Head of caudate nucleus (tissue), 42 donors: ENCODE measurements around the gene MRAS.

ENCODE experiments used
- DNase-seq, 42 donors: peaks; one replicate each; pipeline versions ENCODE4 v3.0.0 to v3.0.0-alpha.2; 2020 to 2021; ENCODE audit warnings: mixed read lengths in 7 of 42
- intact Hi-C: fragments of 100-400 bp; cut with DNase I; formaldehyde crosslinking; loops from one replicate; pipeline ENCODE4 v1.15.0; 2022

The MRAS gene

DNA sequence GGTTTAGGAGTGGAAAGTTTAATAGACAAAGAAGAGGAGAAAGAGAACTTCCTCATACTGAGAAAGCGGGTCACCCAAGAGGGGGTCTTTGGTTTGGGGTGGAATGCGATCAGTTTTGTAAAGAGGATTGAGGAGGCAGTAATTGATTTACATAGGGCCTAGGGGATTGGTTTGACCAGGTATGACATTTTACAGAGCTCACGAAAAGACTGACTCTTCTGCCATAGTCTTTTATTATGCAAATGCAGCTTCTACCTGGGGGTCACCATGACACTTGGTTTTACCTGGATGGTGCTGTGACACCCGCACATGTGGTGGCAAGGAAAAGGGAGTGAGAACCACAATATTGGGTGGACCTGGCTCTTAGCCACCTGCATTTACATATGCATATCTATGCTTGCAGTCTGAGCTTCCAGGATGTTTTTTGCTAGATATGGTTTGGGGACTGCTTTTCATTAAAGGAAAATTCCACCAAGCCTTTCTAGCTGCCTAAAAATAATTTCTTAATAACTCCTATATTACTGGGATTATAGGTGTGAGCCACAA, 11.9 kb upstream of the MRAS start:
- DNase-seq: no peak
- intact Hi-C loops: no loop called here

DNA sequence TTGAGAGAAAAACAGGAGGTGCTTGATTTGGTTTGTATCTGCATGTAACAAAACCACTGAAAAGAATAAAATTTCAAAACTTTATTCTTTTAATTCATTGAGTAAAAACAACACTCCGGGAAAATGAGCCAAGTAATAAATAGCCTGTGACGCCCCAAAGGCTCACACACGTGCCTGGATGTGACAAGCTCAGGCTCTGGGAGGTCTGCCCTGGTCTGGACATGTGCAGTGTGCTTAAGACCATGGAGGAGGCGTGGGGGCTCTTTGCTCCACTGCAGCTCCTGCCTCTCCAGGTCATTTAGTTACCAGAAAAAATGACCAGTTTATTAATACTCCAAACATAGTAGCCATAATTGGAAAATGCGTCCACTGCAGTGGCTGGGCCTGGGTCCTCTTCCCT, 10.1 kb upstream of the MRAS start:
- intact Hi-C loops: no loop called here

DNA sequence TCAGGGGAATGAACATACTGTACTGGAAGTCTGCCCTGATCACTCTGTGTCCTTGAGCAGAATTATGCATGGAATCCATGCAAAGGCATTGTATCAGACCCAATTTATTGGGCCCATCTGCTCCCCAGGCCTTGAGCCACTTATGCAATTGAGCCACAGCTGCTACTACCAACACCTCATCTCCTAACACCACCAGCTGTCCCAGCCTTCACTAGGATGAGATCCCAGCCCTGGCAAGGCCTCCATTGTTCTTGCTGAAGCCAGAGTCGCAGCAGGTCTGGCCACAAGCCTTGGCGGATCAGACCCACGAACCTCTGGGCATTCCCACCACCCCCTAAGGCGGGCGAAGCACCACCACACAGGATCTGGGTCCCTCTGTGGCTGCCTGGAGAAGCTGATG, 9.6 kb upstream of the MRAS start:
- DNase-seq: no peak
- intact Hi-C loops: no loop called here

More for the DNA sequence above, 10.1 kb upstream of the MRAS start:
- peak in 1 of 42 donors; percentile 19 for DNase-seq

DNA sequence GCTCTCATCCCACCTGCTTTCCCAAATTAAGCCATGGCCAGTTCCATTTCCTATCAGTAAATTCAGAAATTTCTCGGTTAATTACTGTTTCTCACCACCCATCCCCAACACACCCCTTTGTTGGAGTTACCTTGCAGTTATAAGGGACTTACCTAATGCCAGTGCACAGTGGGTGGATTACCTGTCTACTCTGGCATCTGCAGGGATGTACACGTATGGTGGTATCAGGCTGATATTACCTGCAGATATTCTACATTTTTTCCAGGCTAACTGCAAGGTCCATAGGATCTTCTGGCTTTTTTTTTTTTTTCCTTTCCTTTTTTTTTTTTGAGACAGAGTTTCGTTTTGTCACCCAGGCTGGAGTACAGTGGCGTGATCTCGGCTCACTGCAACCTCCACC, 7.9 kb upstream of the MRAS start:
- intact Hi-C loops: loop anchor here (10.0 kb wide), 1 partner anchor 64 kb away; no protein-coding TSS in a partner anchor
- DNase-seq: no peak

DNA sequence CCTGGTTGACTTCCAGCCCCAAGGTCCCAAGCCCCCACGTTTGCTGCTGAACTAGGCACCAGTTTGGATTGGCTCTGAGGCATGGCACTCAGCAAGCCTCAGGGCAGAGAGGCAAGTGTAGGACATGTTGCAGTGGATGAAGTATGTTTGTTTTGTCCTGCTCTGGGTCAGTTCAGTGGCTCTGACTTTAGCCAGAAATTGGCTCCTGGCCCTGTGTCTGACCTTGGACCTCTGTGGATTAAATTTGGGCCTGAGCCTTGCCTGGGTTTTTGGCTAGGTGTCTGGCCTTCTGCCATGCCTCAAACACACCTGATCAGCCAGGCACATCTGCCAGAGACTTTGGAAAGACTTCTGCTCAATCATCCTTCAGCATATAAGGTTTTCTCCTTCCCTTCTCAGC, 3.6 kb upstream of the MRAS start:
- intact Hi-C loops: loop anchor here (10.0 kb wide), 1 partner anchor 60 kb away; no protein-coding TSS in a partner anchor
- DNase-seq: no peak

DNA sequence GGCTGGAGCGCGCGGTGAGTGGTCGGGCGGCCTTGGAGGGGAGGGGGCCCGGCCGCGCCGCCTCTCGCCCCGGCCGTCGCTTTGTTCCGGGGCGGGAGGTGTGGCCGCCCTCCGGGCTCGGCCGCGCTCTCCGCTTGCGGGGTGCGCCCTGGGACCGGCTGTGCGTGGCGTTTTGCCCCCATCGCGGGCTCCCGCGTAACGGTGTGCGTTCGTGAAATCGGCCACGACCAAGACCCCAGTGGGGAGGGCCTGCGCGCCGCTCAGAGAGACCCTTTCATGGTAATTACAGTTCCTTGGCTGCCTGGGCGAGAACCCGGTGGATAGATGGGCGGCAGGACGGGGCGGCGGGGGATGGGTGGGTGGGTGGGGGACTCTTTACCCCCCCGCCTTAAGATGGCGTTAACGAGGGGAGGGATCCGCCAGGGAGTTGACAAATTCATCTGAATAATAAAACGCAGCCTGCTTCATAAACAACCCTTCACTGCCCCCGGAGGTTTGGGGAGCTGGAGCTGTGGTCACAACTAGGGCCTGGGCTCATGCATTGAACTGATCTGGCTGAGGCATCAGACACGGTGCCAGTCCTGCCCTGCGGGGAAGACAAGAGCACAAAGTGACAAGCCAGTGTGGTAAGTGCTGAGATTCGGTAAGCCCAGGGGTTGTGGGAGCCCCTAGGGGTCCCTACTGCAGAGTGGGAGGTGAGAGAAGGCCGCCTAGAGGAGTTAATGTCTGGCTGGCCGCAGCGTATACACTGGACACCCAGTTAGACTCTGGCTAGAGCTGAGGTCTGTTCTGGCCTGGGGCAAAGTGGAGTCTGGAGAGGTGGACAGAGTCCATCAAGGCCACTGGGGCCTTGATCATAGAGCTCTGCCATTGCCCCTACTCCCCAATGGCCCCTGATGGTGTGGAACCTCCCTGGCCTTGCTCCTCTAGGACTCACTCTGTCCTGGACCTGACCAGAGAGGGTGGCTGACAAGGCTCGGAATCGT, 668 bp downstream of the MRAS start:
- DNase-seq: peak in 17 of 42 donors; percentile 28 to 70 (median 42)
- intact Hi-C loops: loop anchor here (10.0 kb wide), 1 partner anchor 56 kb away; no protein-coding TSS in a partner anchor

DNA sequence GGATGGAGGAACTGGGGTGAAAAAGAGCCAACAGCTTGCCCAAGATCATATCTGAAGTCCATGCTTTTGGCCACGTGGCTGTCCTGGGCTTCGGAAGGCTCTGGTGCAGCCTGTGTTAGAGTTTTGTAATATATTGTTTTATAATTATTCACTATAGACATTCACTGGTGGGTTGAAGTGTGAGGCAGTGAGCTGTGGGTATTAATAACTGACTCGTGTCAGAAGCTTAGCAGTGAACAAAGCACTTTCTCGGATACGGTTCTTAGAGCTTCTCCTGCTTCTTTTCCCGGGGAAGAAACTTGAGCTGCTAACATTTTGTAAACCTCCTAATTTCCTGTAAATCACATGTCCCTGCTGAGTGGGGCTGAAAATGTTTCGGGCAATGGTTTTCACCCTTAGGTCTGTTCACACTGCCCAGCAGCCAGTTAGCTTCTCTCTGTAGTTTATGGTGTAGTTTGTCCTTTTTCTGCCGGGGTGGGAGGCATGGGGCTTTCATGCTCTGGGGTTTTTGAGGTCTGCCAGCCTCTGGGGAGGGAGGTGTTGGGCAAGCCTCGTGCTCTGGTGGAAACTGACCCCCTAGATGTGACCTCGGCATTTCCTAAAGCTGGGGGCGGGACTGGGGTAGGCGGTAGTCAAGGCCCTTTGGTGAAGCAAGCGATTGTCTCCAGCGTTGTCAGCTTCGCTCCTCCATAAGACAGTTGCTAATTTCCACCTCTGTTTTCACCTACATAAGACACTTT, 1.7 kb downstream of the MRAS start:
- intact Hi-C loops: loop anchor here (10.0 kb wide), 1 partner anchor 55 kb away; no protein-coding TSS in a partner anchor
- DNase-seq: peak in 4 of 42 donors; percentile 32 to 52 (median 44)

DNA sequence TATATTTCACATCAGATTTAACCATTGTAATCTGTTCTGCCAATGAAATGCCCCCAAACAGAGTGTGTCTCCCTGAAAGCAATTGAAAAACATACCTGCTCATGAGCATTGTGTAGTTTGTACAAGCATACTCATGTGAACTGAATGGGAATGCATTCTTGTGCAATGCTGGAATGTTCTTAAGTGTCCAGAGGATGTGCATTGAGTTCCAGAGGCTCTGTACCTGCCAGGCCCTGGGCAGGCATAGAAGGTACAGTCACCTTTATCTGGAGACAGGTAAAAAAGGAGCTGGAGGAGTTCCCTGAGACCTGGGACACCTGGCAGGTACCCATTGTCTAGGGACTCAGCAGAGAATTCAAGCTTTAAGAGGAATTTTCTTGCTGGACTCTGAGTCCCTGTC, 2.8 kb downstream of the MRAS start:
- no peak for DNase-seq
- intact Hi-C loops: no loop called here

DNA sequence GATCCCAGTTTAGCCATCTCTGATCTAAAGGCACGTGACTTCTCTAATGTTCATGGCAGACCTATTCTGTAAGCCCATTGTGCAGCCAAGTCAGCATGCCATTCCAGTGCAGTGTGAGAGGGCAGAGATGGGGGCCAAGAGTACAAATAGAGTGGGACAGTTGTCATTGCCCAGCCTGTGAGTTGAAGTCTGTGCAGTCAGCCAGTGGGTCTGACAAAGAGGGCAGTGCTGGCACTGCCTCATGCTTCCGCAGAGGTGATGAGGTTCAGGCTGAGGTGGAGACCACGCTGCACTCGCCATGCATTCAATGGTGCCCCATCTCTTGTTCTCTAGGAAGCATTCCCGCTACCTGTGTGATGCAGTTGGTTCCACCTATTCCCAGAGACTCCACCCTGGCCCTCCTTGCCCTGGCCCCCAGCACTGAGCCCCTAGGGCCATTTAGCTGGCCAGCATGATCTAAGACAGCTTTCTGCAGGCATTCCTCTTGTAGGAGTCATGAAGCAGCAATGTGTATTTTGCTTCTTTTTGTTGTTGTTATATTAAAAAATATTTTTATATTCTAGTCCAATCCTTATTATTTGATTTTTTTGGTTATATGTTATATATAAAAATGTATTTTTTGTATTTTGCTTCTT, 3.7 kb downstream of the MRAS start:
- DNase-seq: no peak
- intact Hi-C loops: no loop called here

DNA sequence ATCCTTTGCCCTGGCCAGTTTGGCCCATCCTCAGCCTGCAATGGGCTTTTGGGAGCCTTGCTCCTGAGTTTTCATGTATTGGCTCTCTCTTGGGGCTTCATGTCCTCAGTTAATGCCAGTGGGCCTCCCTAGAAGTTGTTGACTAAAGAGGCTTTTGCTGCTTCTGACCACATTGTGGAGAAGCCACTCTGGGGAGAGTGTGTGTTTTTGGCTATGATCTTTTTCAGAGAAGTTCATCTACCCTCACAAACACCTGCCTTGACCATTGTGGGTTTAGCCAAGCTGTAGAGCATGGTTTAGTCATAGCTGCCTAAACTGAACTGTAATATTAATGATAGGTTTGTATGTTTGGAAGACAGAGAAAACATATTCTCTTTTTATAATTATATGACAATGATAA, 6.0 kb downstream of the MRAS start:
- intact Hi-C loops: no loop called here
- DNase-seq: no peak

DNA sequence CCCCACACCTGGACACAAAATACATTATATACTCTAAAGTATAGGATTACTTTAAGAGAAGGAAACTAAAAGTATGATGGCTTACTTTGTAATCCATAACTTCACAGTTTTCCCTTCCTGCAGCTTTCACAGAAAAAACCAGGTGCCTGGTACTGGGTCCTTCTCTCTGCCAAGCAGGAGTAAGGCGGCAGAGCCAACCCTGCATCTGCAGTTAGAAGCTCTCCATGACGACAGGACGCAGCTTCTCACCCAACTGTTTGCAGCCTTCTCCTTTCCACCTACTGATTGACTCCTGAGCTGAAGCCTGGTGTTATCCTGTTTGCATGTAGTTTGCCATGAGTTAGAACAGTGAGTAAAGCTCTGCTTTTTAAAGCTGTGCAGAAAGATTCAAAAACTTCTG, 6.7 kb downstream of the MRAS start:
- DNase-seq: peak in 4 of 42 donors; percentile 43 to 61 (median 46)
- intact Hi-C loops: no loop called here

DNA sequence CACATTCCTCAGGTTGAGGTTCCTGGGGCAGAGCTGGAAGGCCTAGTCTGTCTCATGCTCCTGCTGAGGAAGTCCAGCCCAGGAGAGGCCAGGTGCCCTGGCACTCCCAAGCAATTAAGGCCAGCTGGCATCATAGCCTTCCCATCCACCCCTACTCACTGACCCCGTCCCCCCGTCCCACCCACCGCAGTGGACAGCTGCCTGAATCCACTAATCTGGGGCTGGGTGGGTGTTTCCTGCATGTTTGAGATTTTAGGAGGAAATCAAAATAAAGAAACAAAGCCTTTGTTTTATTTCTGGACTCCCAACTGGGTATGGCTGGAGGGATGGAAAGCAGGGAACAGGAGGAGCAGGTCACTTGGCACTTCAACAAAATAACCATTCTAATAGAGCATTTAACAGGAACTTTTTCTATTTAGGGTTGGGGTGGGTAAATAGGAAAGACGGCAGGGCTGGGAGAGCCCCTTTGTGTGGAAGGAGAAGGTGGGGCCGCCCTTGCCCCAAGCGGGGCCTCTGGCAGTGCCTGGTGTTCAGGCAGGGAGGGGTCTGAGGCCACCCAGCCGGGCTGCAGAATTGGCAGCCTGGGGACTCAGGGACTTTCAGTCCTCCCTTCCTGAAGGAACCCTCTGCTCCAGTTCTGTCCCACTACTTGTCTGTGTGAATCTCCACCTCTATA, 8.5 kb downstream of the MRAS start:
- intact Hi-C loops: no loop called here
- DNase-seq: peak in 8 of 42 donors; percentile 25 to 72 (median 50)

DNA sequence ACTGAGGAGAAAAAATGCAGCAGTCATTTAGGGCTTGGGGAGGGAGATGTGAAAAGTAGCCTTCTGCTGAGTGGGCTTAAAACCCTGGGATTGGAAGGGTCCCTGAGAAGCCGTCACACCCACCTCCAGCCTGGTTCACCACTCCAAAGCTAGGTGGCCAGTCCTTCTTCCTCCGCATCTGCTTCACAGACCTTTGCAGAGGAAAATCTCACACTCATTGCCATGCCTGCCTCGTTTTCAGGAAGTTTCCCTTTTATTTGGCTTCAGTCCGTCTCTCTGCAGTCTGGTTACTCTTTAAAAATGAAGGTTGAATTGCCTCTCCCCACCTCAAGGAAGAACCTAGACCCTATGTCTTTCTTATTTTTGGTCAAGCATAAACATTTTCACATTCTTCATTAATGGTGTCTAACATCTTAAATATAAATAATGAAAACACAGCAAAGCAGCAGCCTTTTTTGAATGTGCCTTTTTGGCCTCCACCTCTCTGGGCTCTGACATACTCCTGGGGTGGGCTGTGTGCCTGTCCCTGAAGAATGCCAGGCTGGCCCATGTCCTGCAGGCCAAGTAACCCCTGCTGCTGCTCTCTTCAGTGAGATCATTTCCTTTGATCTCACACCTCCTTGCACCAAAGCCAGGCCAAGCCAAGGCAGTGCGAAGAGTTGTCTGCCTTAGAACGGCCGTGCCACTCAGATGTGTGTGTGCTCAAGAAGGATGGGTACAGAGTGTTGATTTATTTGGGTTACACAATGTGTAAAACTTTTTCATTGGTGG, 11.0 kb downstream of the MRAS start:
- DNase-seq: peak in 2 of 42 donors; percentile 29 to 30
- intact Hi-C loops: no loop called here

DNA sequence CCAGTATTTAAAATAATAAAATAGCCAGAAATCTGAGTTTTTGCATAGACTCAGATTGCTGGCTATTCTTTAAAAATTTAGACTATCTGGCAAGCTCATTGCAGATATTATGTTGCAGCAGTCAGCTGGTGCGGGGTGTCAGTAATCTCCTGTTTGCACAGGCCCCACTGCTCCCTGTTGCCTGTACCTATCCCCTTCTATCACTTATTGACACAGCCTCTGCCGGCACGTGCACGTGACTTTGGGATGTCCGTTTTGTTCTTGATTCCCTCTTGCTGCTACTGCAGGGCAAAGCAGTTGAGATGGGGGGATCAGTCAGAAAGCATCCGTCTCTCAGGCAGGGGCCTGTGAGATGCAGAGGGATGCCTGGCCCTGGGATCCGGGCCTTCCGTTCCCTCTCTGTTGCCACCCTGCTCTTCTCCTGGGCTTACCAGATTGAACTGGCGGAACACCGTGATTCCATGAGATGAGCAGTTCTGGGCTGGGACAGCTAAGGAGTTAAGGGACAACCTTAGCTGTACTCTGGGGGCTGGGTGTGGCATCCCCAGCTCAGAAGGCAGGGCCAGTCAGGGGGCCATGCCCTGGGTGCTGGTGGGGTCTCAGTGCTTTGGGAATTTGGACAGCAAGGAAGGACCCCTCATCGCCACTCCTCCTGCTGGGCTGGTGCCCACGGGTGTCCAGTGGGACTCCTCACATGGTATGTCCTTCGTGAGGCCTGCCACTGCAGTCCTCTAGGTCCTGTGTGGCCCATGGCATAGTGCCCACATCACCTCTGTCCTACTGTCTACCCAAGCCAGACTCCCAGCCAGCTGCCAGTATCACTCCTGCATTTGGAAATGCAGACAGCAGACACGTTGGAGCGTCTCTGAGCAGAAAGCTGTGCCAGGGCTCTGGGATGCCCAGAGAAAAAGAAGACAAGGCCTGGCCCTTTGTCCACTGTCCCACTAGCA, 11.8 kb downstream of the MRAS start:
- peak in 1 of 42 donors; percentile 27 for DNase-seq
- intact Hi-C loops: no loop called here

DNA sequence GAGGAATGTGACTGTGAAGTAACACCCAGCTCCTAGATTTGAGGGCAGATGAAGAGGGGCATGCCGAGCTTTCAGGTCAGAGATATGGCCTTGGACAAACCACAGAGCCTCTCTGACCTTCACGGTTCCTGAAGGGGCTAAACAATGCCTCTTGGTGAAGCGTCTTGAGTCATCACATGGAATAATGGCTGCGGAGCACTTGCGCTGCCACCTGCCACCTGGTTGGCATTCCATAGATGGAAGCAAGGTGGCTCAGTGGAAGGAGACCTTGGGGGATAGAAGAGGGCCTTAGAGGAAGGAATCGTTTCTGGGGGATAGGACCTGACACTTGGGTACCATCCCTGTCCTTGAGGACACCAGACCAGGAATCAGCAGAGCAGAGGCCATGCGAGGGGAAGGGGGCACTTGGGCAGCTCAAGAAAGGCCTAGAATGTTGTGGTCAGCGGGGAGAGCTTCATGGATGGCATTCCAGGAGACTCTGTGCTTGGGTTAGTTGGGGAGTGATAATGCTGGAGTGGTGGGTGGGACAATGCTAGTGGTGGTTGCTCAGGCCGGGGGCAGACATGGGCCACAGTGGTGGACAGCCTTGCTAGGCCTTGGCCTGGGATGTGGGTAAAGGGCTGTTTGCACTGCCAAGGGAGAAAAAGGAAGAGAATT, 12.6 kb downstream of the MRAS start:
- DNase-seq: peak in 1 of 42 donors; percentile 33
- intact Hi-C loops: no loop called here

DNA sequence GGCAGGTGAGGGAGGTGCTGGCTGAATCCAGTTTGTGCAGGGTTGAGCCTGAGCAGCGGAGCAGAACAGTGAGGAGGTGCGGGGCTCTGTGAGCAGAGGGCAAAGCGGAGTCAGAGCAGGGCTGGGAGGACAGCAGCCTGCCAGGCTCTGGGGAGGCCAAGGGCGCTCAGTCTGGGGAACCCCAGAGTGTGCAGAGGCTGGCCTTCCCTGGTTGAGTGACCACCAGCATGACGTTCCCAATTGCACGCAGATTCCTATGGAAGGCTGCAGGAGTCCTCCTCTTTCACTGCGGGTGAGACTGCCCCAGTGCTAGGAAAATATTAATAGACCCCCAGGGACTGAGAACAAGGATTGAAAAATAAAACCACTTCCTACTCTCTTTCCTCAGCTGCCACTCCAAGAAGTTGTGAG, 13.2 kb downstream of the MRAS start:
- peak in 1 of 42 donors; percentile 40 for DNase-seq
- intact Hi-C loops: no loop called here
